ENCODE results near the gene GPR132. TPM values are rescaled to one million over a fixed set of nuclear protein-coding genes. Genes with fewer than 3 reads are reported as not detected.

GPR132 gene
- total and polyA plus RNA-seq, 2 donors from 2014 or later, result 0.17 to 4.2 TPM

GRCh38 chr14:105087963-105088811 lies 23.0 kb upstream of the GPR132 start:
- Histone ChIP-seq H3K27ac (ENCODE audit: low read depth in 2 of 2, low read length in 2 of 2) (peak overlapping the region; percentile 22 to 37), H3K27me3 (ENCODE audit: control insufficient read depth, insufficient read depth, low read length) (no peaks in the 10 kb centered on the region), H3K9ac (ENCODE audit: low read length in 3 of 3) (peak overlapping the region in 1 of 3 donors; percentile 34), H3K9me3 (ENCODE audit: control insufficient read depth in 2 of 3, insufficient read depth in 1 of 3, low read length in 3 of 3) (no peaks in the 10 kb centered on the region), H3K4me3 (ENCODE audit: low read length in 3 of 3) (no peak overlapping the region), H3K36me3 (ENCODE audit: control insufficient read depth in 2 of 3, insufficient read depth in 3 of 3, low read length in 3 of 3) (no peaks in the 10 kb centered on the region), H3K4me1 (ENCODE audit: control insufficient read depth in 2 of 3, insufficient read depth in 2 of 3, low read depth in 1 of 3, low read length in 3 of 3) (peaks cover 0 to 42% (median 8%) of the 10 kb centered on the region in 3 donors)
- intact Hi-C loops (cut with DNase I), result no loop called here
- no peak for TF ChIP-seq CTCF (IDR thresholded peaks at IDR 0.05; ENCODE audit: borderline replicate concordance, extremely low read depth, insufficient read depth)
- FAIRE-seq (no peak), DNase-seq (peak; percentile 51 to 96 (median 77))

DNA sequence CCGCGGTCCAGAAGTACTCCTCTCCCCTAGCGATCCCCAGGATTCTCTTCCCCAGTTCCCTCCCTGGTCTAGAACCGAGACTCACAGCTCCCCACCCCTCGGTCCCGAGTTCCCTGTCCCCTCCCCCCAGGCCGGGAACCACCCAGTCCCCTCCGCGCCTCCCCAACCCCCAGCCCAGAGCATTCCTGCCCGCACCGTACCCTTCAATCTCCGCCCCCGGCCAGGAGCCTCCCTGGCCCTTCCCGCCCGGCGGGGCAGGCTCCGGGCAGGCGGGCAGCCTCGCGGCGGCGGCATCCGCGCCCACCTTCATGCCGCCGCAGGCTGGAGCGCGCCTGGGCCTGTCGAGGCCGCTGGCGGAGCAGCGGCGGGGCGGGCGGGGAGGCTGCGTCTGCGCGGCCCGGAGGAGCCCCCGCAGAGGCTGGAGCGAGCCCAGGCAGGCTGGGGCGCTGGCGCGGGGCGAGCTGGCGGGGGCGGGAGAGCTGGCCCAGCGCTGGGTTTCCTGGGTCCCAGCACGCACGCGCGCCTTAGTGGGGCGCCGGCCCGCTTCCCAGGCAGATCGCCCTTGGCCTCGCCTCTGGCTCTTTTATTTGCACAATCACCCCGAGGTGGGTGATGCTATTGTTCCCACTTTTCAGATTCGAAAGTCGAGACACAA lies 22.2 kb upstream of the GPR132 start:
- no peak overlapping the region for H3K4me3 ChIP-seq (ENCODE audit: low read length in 3 of 3)

GRCh38 chr14:105086833-105087307 lies 21.6 kb upstream of the GPR132 start:
- H3K9me3 ChIP-seq (ENCODE audit: control insufficient read depth in 2 of 3, insufficient read depth in 1 of 3, low read length in 3 of 3), result no peaks in the 10 kb centered on the region
- no peak overlapping the region for H3K4me3 ChIP-seq (ENCODE audit: low read length in 3 of 3)
- peak overlapping the region in 1 of 3 donors; percentile 4 for H3K9ac ChIP-seq (ENCODE audit: low read length in 3 of 3)
- DNase-seq (peak; percentile 88 to 94 (median 89)), FAIRE-seq (no peak)
- H3K36me3 ChIP-seq (ENCODE audit: control insufficient read depth in 2 of 3, insufficient read depth in 3 of 3, low read length in 3 of 3), result no peaks in the 10 kb centered on the region
- intact Hi-C loops (cut with DNase I), result no loop called here
- TF ChIP-seq CTCF (IDR thresholded peaks at IDR 0.05; ENCODE audit: borderline replicate concordance, extremely low read depth, insufficient read depth), result peak; percentile 83
- H3K4me1 ChIP-seq (ENCODE audit: control insufficient read depth in 2 of 3, insufficient read depth in 2 of 3, low read depth in 1 of 3, low read length in 3 of 3), result peaks cover 0 to 31% (median 8%) of the 10 kb centered on the region in 3 donors
- H3K27me3 ChIP-seq (ENCODE audit: control insufficient read depth, insufficient read depth, low read length), result no peaks in the 10 kb centered on the region
- no peak overlapping the region for H3K27ac ChIP-seq (ENCODE audit: low read depth in 2 of 2, low read length in 2 of 2)

More for the DNA sequence above, 22.2 kb upstream of the GPR132 start:
- peak overlapping the region in 1 of 3 donors; percentile 34 for H3K9ac ChIP-seq (ENCODE audit: low read length in 3 of 3)
- H3K36me3 ChIP-seq (ENCODE audit: control insufficient read depth in 2 of 3, insufficient read depth in 3 of 3, low read length in 3 of 3), result no peaks in the 10 kb centered on the region
- peaks cover 0 to 36% (median 8%) of the 10 kb centered on the region in 3 donors for H3K4me1 ChIP-seq (ENCODE audit: control insufficient read depth in 2 of 3, insufficient read depth in 2 of 3, low read depth in 1 of 3, low read length in 3 of 3)
- TF ChIP-seq CTCF (IDR thresholded peaks at IDR 0.05; ENCODE audit: borderline replicate concordance, extremely low read depth, insufficient read depth), result no peak
- H3K9me3 ChIP-seq (ENCODE audit: control insufficient read depth in 2 of 3, insufficient read depth in 1 of 3, low read length in 3 of 3), result no peaks in the 10 kb centered on the region
- no peak for FAIRE-seq
- peak in 4 of 5 donors; percentile 41 to 91 (median 72) for DNase-seq
- intact Hi-C loops (cut with DNase I), result no loop called here
- no peaks in the 10 kb centered on the region for H3K27me3 ChIP-seq (ENCODE audit: control insufficient read depth, insufficient read depth, low read length)
- peak overlapping the region in 1 of 2 donors; percentile 22 for H3K27ac ChIP-seq (ENCODE audit: low read depth in 2 of 2, low read length in 2 of 2)
